ENCODE data around the gene NAPA. TPM values are rescaled to one million over a fixed set of nuclear protein-coding genes. Genes with fewer than 3 reads are reported as not detected.

NAPA gene
- polyA plus RNA-seq, 4 donors: 91.6 to 163 (median 154) TPM

- no peak for DNase-seq (ENCODE audit: low read depth in 4 of 4, low spot score in 3 of 4)
Observed at GRCh38 chr19:47503130-47503825, 11.6 kb downstream of the NAPA start.

- DNase-seq (ENCODE audit: low read depth in 4 of 4, low spot score in 3 of 4): no peak
Observed at GRCh38 chr19:47499863-47500830, 14.7 kb downstream of the NAPA start.

- no peak for DNase-seq (ENCODE audit: low read depth in 4 of 4, low spot score in 3 of 4)
Observed at GRCh38 chr19:47499371-47499770, 15.5 kb downstream of the NAPA start.

GRCh38 chr19:47498561-47498960, 16.3 kb downstream of the NAPA start:
- DNase-seq (ENCODE audit: low read depth in 4 of 4, low spot score in 3 of 4): no peak

GRCh38 chr19:47497821-47498520, 16.9 kb downstream of the NAPA start:
- no peak for DNase-seq (ENCODE audit: low read depth in 4 of 4, low spot score in 3 of 4)

- DNase-seq (ENCODE audit: low read depth in 4 of 4, low spot score in 3 of 4): no peak
Observed at GRCh38 chr19:47497050-47497766, 17.7 kb downstream of the NAPA start.

- DNase-seq (ENCODE audit: low read depth in 4 of 4, low spot score in 3 of 4): no peak
Observed at GRCh38 chr19:47495478-47496372, 19.1 kb downstream of the NAPA start.

GRCh38 chr19:47494729-47495128, 20.1 kb downstream of the NAPA start:
- no peak for DNase-seq (ENCODE audit: low read depth in 4 of 4, low spot score in 3 of 4)

GRCh38 chr19:47494211-47494547, 20.7 kb downstream of the NAPA start:
- DNase-seq (ENCODE audit: low read depth in 4 of 4, low spot score in 3 of 4): no peak

GRCh38 chr19:47493378-47494210, 21.3 kb downstream of the NAPA start:
- DNase-seq (ENCODE audit: low read depth in 4 of 4, low spot score in 3 of 4): no peak

- DNase-seq (ENCODE audit: low read depth in 4 of 4, low spot score in 3 of 4): no peak
Observed at GRCh38 chr19:47492571-47493377, 22.1 kb downstream of the NAPA start.

- DNase-seq (ENCODE audit: low read depth in 4 of 4, low spot score in 3 of 4): no peak
Observed at GRCh38 chr19:47492137-47492533, 22.7 kb downstream of the NAPA start.

- no peak for DNase-seq (ENCODE audit: low read depth in 4 of 4, low spot score in 3 of 4)
Observed at GRCh38 chr19:47491358-47492136, 23.3 kb downstream of the NAPA start.

- no peak for DNase-seq (ENCODE audit: low read depth in 4 of 4, low spot score in 3 of 4)
Observed at GRCh38 chr19:47490847-47491246, 24.0 kb downstream of the NAPA start.

- DNase-seq (ENCODE audit: low read depth in 4 of 4, low spot score in 3 of 4): no peak
Observed at GRCh38 chr19:47490031-47490430, 24.8 kb downstream of the NAPA start.

GRCh38 chr19:47489072-47489914, 25.6 kb downstream of the NAPA start:
- DNase-seq (ENCODE audit: low read depth in 4 of 4, low spot score in 3 of 4): no peak

Measured in left renal pelvis (tissue), 4 donors.